Heart right ventricle (tissue), 16 donors: ENCODE results near the gene LEMD2. TPM values are rescaled to one million over a fixed set of nuclear protein-coding genes. Genes with fewer than 3 reads are reported as not detected.

Experiments
- ATAC-seq, 8 donors: fragments of 200-7000 bp; cut with Tn5 transposase; one replicate each; pipeline ENCODE4 v1.9.1; 2020; ENCODE audit warnings: mild to moderate bottlenecking in 8 of 8, moderate library complexity in 8 of 8, moderate number of reproducible peaks in 1 of 8
- DNase-seq, 2 donors: peaks; one replicate each; pipeline ENCODE4 v3.0.0-alpha.2; 2020
- H3K27ac ChIP-seq, 10 donors: fragments of 200-600 bp; sonication (generic) in 2 of 10; one replicate each; pipeline versions ENCODE4 v1.5.0 to v1.8.0; 2020 to 2022; ENCODE audit warnings: mild to moderate bottlenecking in 3 of 10
- H3K27me3 ChIP-seq, 7 donors: fragments of 200-600 bp; one replicate each; pipeline ENCODE4 v1.8.0; 2021 to 2022; ENCODE audit warnings: mild to moderate bottlenecking in 2 of 7
- H3K36me3 ChIP-seq, 9 donors: fragments of 200-600 bp; sonication (generic) in 1 of 9; one replicate each; pipeline versions ENCODE4 v1.5.0 to v1.8.0; 2020 to 2022; ENCODE audit warnings: mild to moderate bottlenecking in 2 of 9
- H3K4me1 ChIP-seq, 9 donors: fragments of 200-600 bp; sonication (generic) in 1 of 9; one replicate each; pipeline versions ENCODE4 v1.5.0 to v1.8.0; 2020 to 2022; ENCODE audit warnings: mild to moderate bottlenecking in 4 of 9
- H3K4me3 ChIP-seq, 10 donors: fragments of 200-600 bp; sonication (generic) in 2 of 10; one replicate each; pipeline versions ENCODE4 v1.5.0 to v1.8.0; 2020 to 2022; ENCODE audit warnings: mild to moderate bottlenecking in 7 of 10, moderate library complexity in 2 of 10
- H3K9me3 ChIP-seq, 11 donors: fragments of 200-600 bp in 10 of 11; sonication (generic) in 2 of 11; one replicate each; pipeline versions ENCODE4 v1.5.0 to v1.8.0; 2013 to 2022; ENCODE audit warnings: mild to moderate bottlenecking in 2 of 11, control low read depth in 1 of 11, moderate library complexity in 1 of 11
- whole genome bisulfite sequencing, 2 donors: extraction: QIAGEN DNeasy Blood & Tissue Kit; methylation state at CpG; one replicate each; pipeline ENCODE4 v1.1.7; 2013; ENCODE audit warnings: inconsistent platforms in 1 of 2; 5-methylcytosine and 5-hydroxymethylcytosine counted together
- intact Hi-C, 10 donors: fragments of 100-400 bp; cut with DNase I; formaldehyde crosslinking; loops; one replicate each; pipeline versions ENCODE4 v1.11.1 to v1.14.2; 2022
- polyA plus RNA-seq, 2 donors: library from polyadenylated mRNA; stranded (reverse); fragments of 200-250 nt; gene quantifications; one replicate each; pipeline ENCODE4 v1.2.3, GENCODE V29; 2013
- total RNA-seq, 10 donors: library from RNA; stranded (reverse); fragmentation: NEBNext Ultra II Directional in 3 of 10; extraction: Animal tissue kit (Norgen Biotek cat#: 25700) in 3 of 10; gene quantifications; one replicate each; pipeline versions ENCODE4 v1.2.1 to v1.2.4, GENCODE V29; 2021 to 2023
- TF ChIP-seq, protein P1 (sequence below), 9 donors: fragments of 200-600 bp; sonication (generic) in 2 of 9; IDR thresholded peaks; one replicate each; pipeline versions ENCODE4 v1.5.0 to v1.8.0; 2021 to 2022; ENCODE audit warnings: antibody characterized with exemption in 9 of 9, mild to moderate bottlenecking in 5 of 9, moderate library complexity in 1 of 9
- donor health status: Arrhythmogenic right ventricular cardiomyopathy.
- donor health status: ischemic (EF 13 %, LVEDD 7.1; RV severe dilation, severe dysfunction).
- donor health status: healthy with polysubstance abuse.
- donor health status: DM: no; HTN: yes; CAD: no.
- donor health status: DM: no; HTN: no; CAD: no.
- donor health status: ischemic (EF 25% LVEDD 6.9; RV normal size, moderate dysfunction).
- donor health status: ischemic (EF 25% LVEDD 5.7; RV mildly dilated, moderate dysfunction).
- donor health status: healthy.
- donor health status: DM: yes; HTN: yes; CAD: no.
- donor health status: Ischemic cardiomyopathy.
- donor health status: ischemic (EF 35%, LVEDD 5.7; RV mildly dilated, moderate dysfunction).
- donor health status: nonischemic (EF 11% LVEDD 7.7; RV severe dilation, severe dysfunction).
- donor health status: DM: yes; HTN: yes; CAD: no.
- donor health status: PGD.
- donor health status: ischemic (EF 29% LVEDD 5.4; RV normal size, mild dysfunction).
- donor health status: nonischemic (EF 23%, LVEDD 6.1; RV moderate dilation, normal function).

The LEMD2 gene
- total and polyA plus RNA-seq, 12 donors: 18.5 to 45.9 (median 27.0) TPM

DNA sequence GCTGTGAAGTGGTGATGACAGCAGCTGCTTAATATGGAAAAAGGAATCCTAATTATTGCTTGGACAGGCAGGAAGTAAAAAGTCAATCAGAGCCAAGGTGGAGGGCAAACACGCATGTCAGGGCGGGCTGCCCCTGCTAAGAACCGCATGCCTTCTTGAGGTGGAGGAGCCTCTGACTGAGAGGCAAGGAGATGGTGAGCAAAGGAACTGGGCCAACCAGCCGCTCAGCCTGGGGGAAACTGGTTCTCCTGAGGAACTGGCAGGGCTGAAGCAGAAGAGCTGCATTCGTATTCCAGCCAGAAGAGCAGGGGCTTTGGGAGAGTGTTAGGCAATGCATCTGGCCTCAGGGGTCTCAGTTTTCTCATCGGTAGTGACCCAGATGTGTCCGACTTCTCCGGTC is 28.0 kb upstream of the LEMD2 start:
- Histone ChIP-seq H3K27me3 (peaks cover 4 to 64% (median 45%) of the 10 kb centered on the region in 7 donors), H3K9me3 (no peaks in the 10 kb centered on the region), H3K36me3 (no peaks in the 10 kb centered on the region), H3K27ac (no peak overlapping the region), H3K4me3 (no peak overlapping the region), H3K4me1 (no peaks in the 10 kb centered on the region)
- ATAC-seq (no peak), DNase-seq (no peak)
- intact Hi-C loops: no loop called here
- TF ChIP-seq, protein P1, sequence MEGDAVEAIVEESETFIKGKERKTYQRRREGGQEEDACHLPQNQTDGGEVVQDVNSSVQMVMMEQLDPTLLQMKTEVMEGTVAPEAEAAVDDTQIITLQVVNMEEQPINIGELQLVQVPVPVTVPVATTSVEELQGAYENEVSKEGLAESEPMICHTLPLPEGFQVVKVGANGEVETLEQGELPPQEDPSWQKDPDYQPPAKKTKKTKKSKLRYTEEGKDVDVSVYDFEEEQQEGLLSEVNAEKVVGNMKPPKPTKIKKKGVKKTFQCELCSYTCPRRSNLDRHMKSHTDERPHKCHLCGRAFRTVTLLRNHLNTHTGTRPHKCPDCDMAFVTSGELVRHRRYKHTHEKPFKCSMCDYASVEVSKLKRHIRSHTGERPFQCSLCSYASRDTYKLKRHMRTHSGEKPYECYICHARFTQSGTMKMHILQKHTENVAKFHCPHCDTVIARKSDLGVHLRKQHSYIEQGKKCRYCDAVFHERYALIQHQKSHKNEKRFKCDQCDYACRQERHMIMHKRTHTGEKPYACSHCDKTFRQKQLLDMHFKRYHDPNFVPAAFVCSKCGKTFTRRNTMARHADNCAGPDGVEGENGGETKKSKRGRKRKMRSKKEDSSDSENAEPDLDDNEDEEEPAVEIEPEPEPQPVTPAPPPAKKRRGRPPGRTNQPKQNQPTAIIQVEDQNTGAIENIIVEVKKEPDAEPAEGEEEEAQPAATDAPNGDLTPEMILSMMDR (IDR thresholded peaks at IDR 0.05): no peak
- WGBS, 2 donors: 66 to 73% methylated on average over 8 of the region's 8 CpGs

DNA sequence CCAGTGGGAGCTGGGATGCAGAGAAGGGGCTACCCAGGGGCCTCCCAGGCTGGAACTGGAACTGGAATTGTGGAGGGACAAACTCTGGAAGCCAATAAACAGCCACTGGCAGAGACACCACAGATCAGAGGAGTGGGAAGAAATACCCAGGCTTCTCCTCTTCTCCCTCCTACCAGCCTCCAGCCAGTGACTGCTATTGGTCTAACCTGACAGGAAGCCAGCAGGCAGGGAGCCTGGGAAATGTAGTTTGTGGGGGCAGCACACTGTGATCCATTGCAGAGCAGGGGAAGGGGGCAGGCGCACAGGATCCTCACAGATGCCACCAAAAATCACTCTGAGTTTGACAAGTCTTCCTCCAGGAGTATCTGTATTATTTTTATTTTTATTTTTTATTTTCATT is 26.9 kb upstream of the LEMD2 start:
- TF ChIP-seq, protein P1 (IDR thresholded peaks at IDR 0.05): no peak
- H3K27me3 ChIP-seq: peaks cover 4 to 69% (median 56%) of the 10 kb centered on the region in 7 donors
- H3K4me1 ChIP-seq: no peaks in the 10 kb centered on the region
- 31 to 36% methylated on average over 1 of the region's 1 CpG for WGBS, 2 donors
- no peak overlapping the region for H3K4me3 ChIP-seq
- ATAC-seq (no peak), DNase-seq (no peak)
- intact Hi-C loops: no loop called here
- no peak overlapping the region for H3K27ac ChIP-seq
- H3K36me3 ChIP-seq: no peaks in the 10 kb centered on the region
- H3K9me3 ChIP-seq: no peaks in the 10 kb centered on the region

DNA sequence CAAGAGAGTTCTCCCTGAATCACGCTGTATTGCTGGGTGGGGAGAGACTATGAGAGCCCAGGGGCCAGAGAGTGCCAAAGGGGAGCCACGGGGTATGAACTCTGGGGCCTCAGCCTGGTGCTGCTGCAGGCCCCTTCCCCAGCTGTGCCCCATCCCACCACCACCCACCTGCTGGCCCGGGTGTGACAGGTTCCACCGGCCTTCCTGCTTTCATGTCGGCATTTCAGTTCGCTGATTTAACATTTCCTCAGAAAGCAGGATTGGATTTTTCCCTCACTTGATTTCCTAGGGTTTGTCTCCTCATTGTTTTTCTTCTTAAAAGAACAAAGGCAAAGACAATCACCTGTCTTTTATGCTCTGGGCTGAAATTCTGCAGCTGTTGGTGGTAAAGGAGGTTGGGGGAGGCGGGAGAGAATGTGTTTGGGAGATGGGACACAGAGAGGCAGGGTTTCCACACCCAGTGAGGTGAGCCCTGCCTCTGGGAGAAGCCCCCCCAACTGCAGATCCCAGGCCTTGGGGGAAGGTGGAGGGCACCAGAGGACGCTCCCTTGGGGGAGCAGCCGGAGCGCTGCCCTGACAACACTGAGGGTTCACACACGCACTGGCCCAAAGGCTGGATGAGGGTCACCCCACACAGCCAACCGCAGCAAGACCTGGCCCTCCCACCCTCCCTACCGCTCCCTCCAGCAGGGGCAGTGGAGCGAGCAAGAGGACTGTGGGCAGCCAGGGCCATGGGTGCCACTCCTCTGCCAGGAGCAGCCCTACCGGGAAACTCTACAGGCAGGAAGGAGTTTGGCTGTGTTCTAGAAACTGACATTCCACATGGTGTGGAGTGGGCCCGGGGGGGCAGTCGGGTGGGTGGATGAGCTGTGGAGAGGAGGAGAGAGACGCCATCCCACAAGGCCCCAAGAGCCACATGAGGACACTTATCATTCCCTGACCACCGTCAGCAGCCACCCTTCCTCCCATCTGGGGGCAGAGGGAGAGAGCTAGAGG is 25.4 kb upstream of the LEMD2 start:
- intact Hi-C loops: no loop called here
- Histone ChIP-seq H3K4me1 (peaks cover 0 to 2% (median 0%) of the 10 kb centered on the region in 9 donors), H3K36me3 (no peaks in the 10 kb centered on the region), H3K9me3 (no peaks in the 10 kb centered on the region), H3K27ac (no peak overlapping the region), H3K4me3 (no peak overlapping the region), H3K27me3 (peaks cover 4 to 65% (median 56%) of the 10 kb centered on the region in 7 donors)
- 72 to 76% methylated on average over 19 of the region's 19 CpGs for WGBS, 2 donors
- ATAC-seq (no peak), DNase-seq (no peak)
- TF ChIP-seq, protein P1 (IDR thresholded peaks at IDR 0.05): no peak

DNA sequence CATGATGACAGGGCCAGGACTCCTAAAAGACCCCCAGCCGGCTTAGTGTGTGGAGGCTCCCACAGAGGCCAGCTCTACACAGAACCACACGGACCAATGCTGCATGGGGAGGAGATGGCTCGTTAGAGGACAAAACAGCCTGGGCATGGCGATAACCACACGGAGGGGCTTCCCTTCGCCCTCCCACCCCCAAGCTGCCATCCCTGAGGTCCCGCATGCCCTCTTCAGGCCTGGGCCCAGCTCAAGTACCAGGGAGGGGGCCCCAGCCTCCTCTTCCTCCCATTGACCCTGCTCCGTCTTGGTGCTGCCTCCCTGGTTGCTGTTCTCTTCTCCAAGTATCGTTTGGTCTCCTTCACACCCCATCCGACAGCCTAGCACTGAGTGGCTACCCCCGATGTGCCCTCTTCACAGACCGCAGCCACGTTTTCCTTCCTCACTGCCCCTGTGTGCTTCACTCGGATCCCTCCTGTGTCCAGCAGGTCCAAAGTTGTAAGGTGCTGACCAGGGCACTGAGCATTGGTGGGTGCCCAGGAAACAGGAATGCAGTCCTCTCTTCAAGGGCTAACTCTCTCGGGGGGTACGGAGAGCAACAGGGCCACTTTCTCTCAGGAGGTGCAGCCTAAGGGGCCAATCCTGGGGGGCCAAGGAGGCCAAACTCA is 24.4 kb upstream of the LEMD2 start:
- intact Hi-C loops: no loop called here
- 65 to 69% methylated on average over 16 of the region's 16 CpGs for WGBS, 2 donors
- Histone ChIP-seq H3K9me3 (no peaks in the 10 kb centered on the region), H3K36me3 (no peaks in the 10 kb centered on the region), H3K4me1 (peaks cover 0 to 11% (median 5%) of the 10 kb centered on the region in 9 donors), H3K27ac (no peak overlapping the region), H3K4me3 (no peak overlapping the region), H3K27me3 (peaks cover 4 to 72% (median 61%) of the 10 kb centered on the region in 7 donors)
- DNase-seq: no peak
- peak in 1 of 8 donors; percentile 12 for ATAC-seq
- TF ChIP-seq, protein P1 (IDR thresholded peaks at IDR 0.05): no peak
